NCI-H187 (cell line): ENCODE data around the gene FRMD5.
A peak's percentile ranks its signal among the peaks of the same experiment; 100 is the strongest.
"Not testable (repeated sequence)": the region's sequence is repeated elsewhere in the genome, so short reads cannot be mapped to it uniquely, and the experiment has no call there.

Experiments
- DNase-seq, 2 experiments: peaks; one replicate each; lab custom pipeline; 2025; lab: John Stamatoyannopoulos, UW

Gene FRMD5

GRCh38 chr15:44195151-44195740 is at the start of gene FRMD5:
Gene FRMD5, minus strand, starts transcription at chr15:44195271.
- peak; percentile 86 to 89 for DNase-seq

GRCh38 chr15:44243829-44244228 is 48.8 kb upstream of the FRMD5 start:
- no peak for DNase-seq

DNA sequence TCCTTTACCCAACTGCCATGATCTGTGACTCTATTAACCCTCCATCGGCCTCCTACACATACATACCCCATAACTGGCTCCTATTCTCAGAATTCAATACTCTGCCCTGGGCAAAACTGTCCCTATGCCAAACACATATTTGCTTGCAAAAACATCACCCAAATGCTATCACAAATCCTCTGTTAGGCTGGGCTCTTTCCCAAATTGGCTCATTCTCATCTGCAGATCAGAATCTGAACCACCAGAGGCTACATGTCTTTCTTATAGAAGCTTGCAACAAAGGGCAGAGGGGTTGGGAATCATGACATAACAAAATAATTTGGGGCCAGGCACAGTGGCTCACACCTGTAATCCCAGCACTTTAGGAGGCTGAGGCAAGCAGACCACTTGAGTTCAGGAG is 48.1 kb upstream of the FRMD5 start:
- no peak for DNase-seq

- no peak for DNase-seq
Observed at GRCh38 chr15:44231842-44232241, 36.8 kb upstream of the FRMD5 start.

GRCh38 chr15:44229301-44229700 is 34.2 kb upstream of the FRMD5 start:
- DNase-seq, result not testable (repeated sequence)

DNA sequence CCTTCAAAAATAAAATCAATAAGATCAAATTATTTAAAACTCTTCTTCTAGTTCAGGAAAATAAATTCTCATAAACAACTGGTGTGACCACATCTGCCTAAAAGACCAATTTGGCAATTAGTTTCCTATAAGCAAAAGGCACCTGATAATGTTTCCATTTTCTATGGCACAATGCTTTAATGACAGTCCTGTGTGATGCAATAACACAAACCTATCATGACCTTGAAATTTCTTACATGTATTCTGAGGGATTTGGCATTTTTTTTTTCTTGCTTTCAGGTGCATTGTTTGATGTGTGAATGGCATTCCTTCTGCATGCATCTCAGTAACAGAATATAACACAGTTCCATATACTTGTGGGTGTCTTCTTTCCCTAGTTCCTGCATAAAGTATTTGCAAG is 32.5 kb upstream of the FRMD5 start:
- no peak for DNase-seq

DNA sequence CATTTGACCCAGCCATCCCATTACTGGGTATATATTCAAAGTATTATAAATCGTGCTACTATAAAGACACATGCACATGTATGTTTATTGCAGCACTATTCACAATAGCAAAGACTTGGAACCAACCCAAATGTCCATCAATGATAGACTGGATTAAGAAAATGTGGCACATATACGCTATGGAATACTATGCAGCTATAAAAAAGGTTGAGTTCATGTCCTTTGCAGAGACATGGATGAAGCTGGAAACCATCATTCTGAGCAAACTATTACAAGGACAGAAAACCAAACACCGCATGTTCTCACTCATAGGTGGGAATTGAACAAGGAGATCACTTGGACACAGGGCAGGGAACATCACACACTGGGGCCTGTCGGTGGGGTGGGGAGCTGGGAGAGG is 31.9 kb upstream of the FRMD5 start:
- DNase-seq, result not testable (repeated sequence)

GRCh38 chr15:44222478-44222877 is 27.4 kb upstream of the FRMD5 start:
- no peak for DNase-seq

DNA sequence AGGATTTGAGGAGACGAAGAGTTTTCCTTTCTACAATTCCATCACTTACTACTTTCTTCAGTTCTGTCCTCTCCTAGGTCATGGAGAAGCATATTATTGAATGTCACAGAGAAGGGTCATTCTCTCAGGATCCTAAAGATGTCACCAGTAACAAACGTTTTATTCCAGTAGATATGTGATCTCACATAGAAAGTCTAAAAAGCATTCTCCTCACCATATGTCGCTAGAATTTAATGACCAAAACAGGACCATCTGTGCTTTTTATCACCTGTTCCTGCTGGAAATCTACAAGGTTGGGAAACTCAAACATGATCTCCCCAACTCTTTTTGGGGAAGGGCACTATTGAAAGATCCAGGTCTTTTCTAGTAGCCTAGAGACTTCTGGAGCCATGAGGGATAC is 24.0 kb upstream of the FRMD5 start:
- DNase-seq, result no peak

- DNase-seq, result no peak
Observed at GRCh38 chr15:44216958-44217357, 21.9 kb upstream of the FRMD5 start.

- DNase-seq, result no peak
Observed at GRCh38 chr15:44215594-44215993, 20.5 kb upstream of the FRMD5 start.

DNA sequence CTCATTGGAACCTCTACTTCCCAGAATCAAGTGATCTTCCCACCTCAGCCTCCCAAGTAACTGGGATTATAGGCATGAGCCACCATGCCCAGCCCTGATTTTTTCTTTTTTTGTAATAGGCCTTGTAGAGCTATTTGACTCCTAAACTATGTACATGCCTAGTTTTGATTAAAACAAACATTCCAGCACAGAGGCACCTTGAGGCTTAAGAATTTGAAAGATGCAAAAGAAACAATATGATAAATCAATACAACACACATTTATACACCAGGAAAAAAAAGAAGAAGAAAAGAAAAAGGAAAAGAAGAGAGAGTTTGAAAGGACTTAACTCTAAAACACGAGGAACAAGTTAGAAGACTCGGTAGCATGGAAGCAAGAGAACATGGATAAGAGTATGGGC is 13.9 kb upstream of the FRMD5 start:
- no peak for DNase-seq

GRCh38 chr15:44207643-44208042 is 12.6 kb upstream of the FRMD5 start:
- DNase-seq, result no peak

DNA sequence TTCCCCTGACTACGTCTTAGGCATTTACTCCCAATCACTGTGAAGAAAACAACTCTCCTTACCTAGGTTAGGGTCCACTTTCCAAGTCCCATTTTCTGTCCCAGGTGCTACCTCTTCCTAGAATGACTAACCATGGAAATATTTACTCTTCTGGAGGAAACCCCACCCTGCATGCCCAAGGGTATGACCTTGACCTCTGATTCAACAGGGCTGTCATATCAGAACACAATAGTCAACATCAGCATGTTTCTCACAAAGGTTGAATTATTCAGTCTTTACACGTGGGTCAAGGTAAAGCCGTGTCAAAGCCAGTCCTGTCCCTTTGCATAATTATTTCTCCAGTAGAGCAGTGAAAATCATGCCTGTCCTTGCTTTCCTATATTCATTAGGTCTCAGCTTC is 4.3 kb upstream of the FRMD5 start:
- no peak for DNase-seq

DNA sequence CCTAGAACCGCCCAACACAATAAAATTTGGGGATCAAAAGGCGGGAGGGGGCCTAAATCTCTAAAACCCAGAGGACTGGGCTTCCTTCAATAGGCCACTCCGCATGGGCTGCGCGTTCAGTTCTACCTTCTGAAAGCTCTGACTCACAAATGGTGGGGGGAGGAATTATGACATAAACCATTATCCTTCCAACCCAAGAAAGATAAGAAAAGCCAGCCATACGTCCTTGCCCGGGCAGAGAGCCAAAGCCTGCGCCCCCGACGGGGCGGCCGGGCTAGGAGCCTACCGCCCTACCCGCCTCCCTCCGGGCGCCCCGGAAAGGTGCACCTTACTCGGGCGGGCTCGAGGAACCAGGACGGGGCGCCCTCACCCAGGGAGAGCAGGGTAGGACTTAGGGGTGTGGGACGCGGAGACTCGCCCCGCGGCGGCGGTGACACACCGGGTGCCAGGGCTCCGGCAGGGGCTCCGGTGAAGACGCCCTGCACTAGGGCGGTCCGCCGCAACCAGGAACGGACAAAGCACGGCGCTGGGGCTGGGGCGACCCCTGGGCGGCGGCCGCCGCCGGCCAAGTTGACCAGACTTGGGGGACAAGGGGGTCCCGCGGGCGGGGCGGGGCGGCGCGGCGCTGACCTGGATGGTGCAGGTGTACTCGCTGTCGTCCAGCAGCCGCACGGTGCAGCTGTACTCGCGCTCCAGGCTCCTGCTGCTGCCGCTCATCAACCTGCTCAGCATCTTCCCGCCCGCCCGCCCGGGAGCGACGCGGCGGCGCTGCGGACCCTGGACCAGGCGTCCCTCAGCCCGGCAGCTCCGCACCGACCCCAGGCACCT is 534 bp downstream of the FRMD5 start:
- DNase-seq, result no peak

DNA sequence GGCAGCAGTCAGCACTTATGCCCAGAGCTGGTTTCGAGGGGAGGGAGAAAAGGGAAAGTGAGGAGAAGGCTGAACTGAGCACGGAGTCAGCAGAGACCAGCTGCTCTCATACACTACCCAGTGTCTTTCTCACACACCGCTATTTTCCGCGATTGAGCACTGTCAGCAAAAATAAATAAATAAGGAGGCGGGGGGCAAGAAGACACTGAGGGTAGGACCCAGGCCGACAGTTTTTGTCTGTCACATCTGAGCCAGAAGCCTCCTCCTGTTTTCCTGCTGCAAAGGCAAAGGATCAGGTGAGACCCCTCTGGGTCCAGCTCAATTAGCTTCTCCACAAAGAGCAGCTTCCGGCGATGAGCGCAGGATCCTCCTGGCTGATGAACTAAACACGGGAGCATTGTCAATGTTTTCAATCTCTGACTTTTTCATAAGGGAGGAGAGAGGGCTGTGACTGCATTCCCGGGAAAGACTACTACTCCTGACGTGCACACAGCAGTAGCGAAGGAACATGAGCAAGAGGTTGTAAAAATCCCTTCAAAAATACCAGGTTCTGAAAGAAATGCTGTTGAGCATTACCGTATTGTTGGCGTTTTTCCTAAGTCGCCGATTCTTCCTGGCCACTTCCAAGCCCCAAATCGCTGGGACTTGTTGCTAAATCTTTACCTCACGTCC is 1.3 kb downstream of the FRMD5 start:
- no peak for DNase-seq

GRCh38 chr15:44188795-44189194 is 6.3 kb downstream of the FRMD5 start:
- DNase-seq, result no peak

GRCh38 chr15:44186705-44187104 is 8.4 kb downstream of the FRMD5 start:
- no peak for DNase-seq

DNA sequence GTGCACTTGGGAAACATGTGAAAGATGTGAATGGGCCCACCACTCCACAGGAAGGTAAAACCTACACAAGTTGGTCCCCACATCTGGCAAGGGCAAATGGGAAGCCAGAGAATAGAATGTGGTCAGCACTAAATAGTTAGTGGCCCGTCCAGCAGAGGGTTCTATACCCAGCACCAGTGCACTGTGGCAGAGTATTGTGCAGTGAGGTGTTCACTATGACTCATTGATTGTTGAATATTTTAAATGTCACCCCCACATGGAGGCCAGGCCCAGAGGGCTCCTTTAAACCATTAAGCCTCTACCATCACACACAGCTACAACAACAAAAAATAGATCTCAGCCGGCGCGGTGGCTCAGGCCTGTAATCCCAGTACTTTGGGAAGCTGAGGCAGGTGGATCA is 11.7 kb downstream of the FRMD5 start:
- DNase-seq, result no peak

DNA sequence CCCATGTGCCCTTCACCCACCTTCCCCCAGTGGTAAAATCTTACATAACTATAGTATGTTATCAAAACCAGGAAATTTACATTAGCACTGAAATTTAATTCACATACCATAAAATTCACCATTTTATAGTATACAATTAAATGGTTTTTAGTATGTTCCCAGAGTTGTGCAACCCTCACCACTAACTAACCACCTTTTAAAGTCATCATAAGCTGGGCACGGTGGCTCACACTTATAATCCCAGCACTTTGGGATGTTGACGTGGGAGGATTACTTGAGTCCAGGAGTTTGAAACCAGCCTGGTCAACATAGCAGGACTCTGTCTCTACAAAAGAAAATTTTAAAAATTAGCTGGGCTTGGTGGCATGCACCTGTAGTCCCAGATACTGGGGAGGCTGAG is 13.7 kb downstream of the FRMD5 start:
- DNase-seq, result no peak

GRCh38 chr15:44177139-44177538 is 17.9 kb downstream of the FRMD5 start:
- no peak for DNase-seq

DNA sequence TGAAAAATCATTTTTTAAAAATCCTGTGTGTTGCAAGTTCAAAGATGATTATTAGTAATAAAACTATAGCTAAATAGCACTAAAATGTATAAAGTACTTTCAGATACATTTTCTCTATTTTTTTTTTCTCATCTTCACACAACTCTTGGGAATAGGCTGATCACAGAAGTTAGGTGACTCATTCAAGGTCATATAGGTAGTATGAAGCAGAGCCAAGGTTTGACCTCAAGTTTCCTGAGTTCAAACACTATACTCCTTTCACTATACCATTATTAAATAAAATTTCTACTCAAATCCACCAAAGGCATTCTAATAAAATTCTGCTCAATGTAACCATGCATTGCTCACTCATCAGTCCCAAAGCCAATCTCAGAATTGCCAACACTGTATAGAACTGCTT is 21.3 kb downstream of the FRMD5 start:
- no peak for DNase-seq

GRCh38 chr15:44163370-44163769 is 31.7 kb downstream of the FRMD5 start:
- DNase-seq, result no peak
